DND-41 (cell line): ENCODE data around the gene DOCK4.

Experiments used
- CTCF ChIP-seq: IDR thresholded peaks from 2 replicates; pipeline ENCODE4 v1.5.1; 2012; ENCODE audit warnings: borderline replicate concordance, low read length, moderate library complexity, mild to moderate bottlenecking; ENCODE audit not compliant: poor library complexity, severe bottlenecking; ENCODE audit errors: extremely low read depth
- EZH2 ChIP-seq: IDR thresholded peaks from 3 replicates; pipeline ENCODE4 v1.6.1; 2012; ENCODE audit warnings: borderline replicate concordance, low read depth, mild to moderate bottlenecking, moderate library complexity, low read length, inconsistent platforms; ENCODE audit not compliant: severe bottlenecking

DNA sequence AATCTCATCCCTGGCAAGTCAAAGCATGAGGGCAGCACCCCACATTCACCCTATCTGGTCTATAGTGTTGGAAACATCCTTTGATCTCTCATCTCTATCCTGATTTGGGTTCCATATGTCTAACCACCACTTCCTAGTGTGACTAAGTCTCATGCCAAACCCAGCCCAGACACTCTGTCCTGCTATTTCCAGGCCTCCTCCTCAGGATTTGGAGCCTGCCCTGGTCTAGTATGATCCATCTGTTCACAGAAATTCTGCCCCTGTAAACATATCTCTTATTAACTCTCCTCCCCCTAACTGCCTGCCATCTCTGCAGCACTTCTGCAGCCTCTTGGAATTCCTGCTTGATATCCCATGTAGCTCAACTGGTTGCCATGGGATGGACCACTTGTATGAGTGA is 323.0 kb downstream of the DOCK4 start:
- TF ChIP-seq CTCF (no peak), EZH2 (no peak)
